GM21737 (cell line): ENCODE data around the gene DBNDD1.
"Not testable (repeated sequence)": the region's sequence is repeated elsewhere in the genome, so short reads cannot be mapped to it uniquely, and the experiment has no call there.

Experiments used
- ATAC-seq: cut with Tn5 transposase; IDR thresholded peaks from one replicate; pipeline ENCODE4 v1.9.1; 2021; ENCODE audit warnings: mild to moderate bottlenecking, moderate library complexity; ENCODE audit not compliant: unreplicated experiment

The DBNDD1 gene

DNA sequence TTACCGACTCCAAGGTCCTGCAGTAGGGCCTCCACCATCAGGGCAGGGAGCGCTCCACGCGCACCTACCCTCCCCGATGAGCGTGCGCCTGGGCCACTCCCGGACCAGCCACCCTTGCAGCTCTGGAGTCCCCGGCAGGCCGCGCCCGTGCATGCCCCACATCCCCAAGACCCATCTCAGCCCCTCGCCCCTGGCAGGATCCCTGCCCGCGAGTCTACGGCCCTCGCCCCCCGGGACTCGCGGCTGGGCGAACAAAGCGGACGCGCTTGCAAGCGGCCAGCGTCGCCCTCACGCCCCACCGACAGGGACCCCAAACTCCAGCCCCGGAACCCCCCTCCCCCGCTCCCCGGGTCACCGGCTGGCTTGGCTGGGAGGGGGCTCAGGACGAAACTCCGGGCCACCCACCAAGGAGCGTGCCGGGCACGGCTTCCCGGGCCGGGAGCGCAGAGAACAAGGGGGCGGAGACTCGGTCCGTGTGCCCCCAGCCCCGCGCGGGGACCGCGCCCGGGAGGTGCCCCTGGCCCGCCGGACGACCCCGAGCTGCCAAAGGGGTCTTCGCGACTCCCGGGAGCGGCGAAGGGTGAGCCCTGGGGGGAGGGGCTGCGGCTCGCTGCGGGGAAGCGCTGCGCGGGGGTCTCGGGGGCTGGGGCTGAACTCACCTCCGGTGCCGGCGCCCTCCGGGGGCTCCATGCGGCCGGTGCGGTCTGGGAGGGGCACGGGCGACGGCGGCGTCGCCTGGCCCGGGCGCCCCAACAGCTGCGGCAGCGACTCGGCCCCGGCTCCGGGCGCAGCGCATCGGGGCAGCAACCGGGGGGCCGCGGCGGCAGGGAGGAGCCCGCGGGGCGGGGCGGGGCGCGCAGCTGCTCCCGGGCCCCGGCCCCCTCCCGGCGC, at the start of gene DBNDD1:
Gene DBNDD1 (minus strand): TSS at position 805 of the 891 bp plus-strand sequence. CDS start 115 bp downstream, at position 690.
- no peak for ATAC-seq

GRCh38 chr16:90061437-90061836, 42.2 kb upstream of the DBNDD1 start:
- no peak for ATAC-seq

GRCh38 chr16:90057738-90058173, 38.5 kb upstream of the DBNDD1 start:
- no peak for ATAC-seq

DNA sequence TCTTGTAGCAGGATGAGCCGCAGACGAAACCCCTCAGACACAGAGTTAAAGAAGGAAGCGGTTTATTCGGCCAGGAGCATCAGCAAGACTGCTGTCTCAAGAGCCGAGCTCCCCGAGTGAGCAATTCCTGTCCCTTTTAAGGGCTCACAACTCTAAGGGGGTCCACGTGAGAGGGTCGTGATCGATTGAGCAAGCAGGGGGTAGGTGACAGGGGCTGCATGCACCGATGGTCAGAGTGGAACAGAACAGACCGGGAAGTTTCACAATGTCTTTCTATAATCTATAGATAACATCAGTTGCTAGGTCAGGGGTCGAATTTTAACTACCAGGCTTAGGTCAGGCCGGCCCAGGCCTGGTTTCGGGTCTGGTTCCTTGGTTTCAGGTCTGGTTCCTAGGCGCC, 37.3 kb upstream of the DBNDD1 start:
- ATAC-seq = not testable (repeated sequence)

DNA sequence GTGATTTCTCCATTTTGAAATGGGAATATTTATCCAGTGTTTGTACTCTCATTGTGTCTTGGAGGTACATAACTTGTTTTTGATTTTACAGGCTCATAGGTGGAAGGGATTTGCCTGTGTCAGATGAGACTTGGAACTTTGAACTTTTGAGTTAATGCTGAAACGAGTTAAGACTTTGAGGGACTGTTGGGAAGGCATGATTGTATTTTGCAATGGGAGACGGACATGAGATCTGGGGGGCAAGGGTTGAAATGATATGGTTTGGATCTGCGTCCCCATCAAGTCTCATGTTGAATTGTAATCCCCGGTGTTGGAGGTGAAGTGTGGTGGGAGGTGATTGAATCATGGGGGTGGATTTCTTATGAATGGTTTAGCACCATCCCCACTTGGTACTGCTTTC, 36.1 kb upstream of the DBNDD1 start:
- ATAC-seq = no peak

- no peak for ATAC-seq
These were observed 35.3 kb upstream of the DBNDD1 start for GRCh38 chr16:90054554-90054953.

GRCh38 chr16:90053902-90054500, 34.7 kb upstream of the DBNDD1 start:
- no peak for ATAC-seq

- ATAC-seq = no peak
These were observed 31.7 kb upstream of the DBNDD1 start for GRCh38 chr16:90050969-90051368.

DNA sequence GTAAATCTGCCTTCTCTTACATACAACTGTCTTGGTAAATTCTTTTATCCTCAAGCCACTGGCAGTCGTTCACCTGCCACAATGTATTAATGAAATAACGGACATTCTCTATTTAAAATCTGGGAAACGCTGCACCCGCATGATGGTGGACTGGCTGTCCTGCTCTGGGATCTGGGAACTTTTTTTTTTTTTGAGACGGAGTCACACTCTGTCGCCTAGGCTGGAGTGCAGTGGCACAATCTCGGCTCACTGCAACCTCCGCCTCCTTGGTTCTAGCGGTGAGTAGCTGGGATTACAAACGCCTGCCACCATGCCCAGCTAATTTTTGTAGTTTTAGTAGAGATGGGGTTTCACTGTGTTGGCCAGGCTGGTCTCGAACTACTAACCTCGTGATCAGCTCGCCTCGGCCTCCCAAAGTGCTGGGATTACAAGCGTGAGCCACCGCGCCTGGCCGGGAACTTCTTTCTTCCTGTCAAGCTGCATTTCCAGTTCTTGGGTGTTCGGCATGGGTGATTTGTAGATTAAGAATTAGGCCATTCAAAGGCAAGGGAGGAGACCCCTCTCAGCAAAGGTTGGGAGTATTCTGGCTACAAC, 29.6 kb upstream of the DBNDD1 start:
- no peak for ATAC-seq

- no peak for ATAC-seq
These were observed 29.1 kb upstream of the DBNDD1 start for GRCh38 chr16:90048347-90048722.

DNA sequence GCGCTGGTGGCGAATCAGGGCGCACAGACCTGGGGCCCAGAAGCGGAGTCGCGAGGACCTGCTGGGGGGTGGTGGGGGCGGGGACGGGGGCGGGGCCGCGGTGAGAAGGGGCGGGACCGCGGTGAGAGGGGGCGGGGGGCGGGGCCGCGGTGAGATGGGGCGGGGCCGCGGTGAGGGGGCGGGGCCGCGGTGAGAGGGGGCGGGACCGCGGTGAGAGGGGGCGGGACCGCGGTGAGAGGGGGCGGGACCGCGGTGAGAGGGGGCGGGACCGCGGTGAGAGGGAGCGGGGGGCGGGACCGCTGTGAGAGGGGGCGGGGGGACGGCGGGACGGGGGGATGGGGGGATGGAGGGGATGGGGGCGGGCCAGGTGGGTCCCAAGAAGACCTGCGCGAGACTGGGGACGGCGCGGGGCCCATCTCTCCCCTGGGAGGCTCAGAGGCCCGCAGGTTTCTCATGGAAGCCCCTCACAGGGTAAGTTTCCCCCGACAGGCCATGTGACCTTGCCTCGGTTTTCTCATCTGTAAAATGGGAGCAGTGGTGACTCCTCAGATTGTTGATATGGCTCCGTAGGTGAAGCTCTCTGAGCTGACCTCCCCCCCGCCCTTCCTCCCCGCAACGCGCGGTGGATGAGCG, 28.6 kb upstream of the DBNDD1 start:
- no peak for ATAC-seq

DNA sequence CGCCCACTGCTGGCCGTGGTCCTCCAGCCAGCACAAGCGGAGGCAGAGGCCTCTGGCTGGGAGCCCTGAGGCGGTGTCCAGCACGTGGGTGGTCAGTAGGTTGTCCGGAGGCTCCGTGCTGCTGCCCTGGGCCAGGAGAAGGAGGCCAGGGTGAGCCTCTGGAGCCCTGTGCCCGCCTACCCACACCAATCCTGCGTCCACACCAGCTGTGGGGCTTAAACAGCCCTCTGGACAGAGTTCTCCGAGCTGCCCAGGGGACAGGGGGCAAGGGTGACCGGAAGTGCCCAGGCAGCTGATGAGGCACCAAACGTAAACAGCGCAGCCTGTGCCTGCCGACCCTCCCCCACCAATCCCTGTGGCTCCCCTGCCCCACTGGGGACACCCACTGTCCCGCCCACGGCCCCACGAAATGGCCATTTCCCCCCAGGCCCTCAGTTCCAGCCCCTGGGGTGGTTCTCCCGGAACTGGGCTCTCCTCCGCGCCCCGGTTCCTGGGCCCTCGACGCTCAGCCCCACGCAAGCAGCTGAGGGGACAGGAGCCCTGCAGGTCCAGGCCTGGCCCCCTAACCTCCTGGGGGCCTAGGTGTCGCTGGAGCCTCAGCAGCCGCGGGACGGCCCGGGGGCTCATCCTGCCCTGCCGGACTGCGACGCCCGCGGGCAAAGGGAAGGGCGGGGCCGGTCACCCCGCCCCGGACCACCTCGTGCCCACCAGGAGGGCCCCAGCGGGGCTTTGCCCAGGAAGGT, 27.9 kb upstream of the DBNDD1 start:
- no peak for ATAC-seq

DNA sequence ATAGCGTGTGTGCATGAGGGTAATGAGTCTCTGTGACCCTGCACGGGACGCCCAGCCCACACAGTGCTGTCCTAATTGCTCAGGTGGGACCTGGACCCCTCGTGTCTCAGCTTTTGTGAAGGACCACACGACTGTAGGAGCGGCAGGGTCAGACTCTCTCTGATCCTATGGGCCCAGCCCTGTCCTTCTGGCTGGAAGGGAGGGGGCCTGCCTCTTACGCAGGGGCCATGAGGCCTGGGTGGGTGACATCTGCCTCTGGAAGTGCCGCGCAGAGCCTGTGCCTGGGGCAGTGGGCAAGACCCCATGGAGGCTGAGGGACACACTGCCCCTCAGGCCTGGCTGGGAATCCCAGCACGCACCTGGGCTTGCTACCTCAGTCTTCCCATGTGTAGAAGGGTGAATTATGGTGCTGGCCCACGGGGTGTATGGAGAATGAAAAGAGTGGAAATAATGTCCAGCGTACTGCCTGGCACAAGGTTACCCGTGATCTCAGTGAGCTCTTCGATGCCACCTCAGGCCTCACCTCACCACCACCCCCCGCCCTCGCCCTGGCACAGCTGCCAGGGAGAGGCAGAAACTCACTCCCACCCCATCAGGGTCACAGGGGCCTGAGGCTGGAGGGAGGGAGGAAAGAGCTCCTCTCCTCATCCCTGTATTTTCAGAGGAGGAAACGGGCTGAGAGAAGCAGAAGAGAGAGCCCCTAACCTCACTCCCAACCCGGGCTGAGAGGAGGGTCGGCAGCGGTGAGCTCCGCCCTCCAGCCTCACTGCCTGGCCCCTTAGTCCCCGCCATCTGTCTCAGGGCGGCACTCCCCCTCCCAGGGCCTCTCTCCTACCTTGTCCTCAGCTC, 27.1 kb upstream of the DBNDD1 start:
- no peak for ATAC-seq

DNA sequence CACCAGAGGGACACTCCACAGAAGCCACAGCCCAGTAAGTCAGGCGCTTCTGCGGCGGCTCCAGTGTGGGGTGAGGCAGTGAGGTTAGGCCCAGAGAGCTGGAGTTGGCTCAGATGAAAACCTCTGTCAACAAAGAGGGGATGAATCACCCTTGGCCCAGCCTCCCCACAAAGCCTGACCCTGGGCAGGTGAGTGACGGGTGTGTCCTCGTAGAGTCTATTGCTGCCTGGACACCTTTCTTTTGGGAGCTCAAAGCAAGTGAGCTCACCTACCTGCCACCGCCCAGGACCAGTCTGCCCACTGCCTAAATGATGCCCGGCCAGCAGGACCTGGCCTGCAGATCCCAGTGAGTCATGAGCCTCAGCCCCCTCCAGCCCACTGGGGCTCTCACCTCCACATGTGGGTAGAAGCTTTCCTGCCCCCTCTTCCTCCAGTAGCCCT, 24.9 kb upstream of the DBNDD1 start:
- ATAC-seq = no peak

DNA sequence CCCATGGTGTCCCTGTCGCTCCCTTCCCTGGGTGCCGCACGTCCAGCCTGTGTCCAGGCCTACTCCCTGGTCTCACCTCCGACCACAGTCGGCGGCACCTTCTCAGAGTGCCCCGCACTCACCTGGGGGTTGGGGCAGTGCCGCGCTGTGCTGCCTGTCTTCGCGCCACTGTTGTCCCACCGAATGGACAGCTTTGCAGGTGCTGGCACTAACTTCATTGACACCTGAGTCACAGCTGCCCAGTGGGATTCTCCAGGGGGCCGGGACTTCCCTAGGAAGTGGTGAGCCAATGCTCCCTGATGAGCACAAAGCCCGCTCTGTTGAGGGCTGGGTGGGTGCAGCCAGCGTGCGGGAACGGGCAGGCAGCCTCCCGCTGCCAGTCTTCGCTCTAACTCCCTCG, 24.3 kb upstream of the DBNDD1 start:
- ATAC-seq = no peak

DNA sequence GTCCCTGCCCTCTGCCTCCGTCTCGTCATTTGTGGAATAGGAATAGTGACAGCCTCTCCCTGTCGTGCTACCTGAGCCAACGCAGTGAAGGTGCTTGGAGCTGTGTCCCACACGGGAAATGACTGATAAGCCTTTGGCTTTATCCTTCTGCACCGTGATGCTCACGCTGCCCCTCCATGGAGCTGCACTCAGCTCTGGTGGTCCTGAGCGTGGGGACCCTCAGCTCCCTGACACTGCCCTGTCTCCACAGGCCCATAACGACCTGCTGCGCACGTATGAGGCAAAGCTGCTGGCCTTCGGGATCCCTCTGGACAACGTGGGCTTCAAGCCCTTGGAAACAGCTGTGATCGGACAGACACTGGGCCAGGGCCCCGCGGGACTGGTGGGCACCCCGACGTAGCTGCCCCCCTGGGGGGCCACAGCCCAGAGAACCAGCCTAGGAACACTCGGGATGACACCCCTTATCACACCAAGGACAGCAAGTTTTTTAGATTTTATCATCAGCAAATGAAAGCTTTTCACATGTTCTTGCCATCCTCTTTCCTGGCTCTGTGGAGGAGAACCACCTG, 23.8 kb upstream of the DBNDD1 start:
- ATAC-seq = no peak

DNA sequence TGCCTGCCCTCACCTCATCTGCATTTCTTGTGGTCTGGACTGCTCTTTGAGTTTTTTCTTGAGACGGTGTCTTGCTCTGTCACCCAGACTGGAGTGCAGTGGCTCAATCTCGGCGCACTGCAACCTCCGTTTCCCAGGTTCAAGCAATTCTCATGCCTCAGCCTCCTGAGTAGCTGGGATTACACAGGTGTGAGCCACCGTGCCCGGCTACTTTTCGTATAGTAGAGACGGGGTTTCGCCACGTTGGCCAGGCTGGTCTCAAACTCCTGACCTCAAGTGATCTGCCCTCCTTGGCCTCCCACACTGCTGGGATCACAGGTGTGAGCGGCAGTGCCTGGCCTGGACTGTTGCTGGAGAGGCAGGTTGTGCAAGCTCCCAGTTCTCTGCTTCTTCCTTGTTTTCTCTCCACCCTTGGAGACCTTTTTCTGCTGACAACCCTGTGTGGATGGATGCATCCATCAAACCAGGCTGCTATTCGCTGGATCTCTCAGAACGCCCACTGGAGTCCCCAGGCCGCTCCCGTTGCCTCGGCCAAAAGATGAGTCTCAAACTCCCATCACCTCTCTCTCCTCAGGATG, 22.7 kb upstream of the DBNDD1 start:
- no peak for ATAC-seq

DNA sequence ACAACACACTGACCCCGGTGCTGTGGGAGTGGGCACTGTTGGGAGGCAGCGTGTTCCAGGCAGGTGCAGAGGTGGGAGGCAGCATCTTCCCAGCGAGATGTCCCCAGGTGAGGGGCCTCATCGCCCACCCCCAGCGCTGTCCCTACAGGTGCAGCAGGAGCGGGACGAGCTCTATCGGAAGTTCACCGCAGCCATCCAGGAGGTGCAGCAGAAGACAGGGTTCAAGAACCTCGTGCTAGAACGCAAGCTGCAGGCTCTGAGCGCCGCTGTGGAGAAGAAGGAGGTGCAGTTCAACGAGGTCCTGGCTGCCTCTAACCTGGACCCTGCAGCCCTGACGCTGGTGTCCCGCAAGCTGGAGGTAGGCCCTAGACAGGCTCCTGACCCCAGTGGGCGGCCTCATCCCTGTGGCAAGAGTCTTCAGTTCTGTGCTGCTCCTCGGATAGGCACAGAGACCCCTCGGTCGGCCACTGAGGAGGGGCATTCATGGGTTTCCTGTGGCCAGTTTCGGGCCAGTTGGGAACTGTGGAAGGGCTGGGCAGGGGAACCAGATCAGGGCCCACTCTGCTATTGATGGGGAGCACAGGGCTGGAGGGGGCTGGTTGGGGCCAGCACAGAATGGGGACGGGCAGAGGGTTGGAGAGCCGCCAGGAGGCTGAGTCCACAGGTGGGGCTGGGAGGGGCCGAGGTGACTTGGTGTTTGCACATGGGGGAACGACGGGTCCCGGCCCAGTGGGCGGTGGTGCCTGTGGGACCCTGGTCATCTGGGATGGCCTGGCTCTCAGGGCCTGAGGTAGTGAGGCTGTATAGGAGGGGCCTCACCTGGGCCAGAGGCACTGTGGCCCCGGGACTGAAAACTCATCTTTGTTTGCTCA, 21.1 kb upstream of the DBNDD1 start:
- ATAC-seq = no peak
